NT2/D1 (cell line): Measurements from ENCODE around the gene AP5Z1.

Source experiments
- DNase-seq: peaks from one replicate; pipeline ENCODE4 v3.0.0-alpha.2; 2011; ENCODE audit warnings: low read depth, low spot score
- H3K27me3 ChIP-seq: 2 replicates; pipeline ENCODE4 v1.6.0; 2011; ENCODE audit warnings: mild to moderate bottlenecking; ENCODE audit not compliant: insufficient read length, insufficient read depth
- H3K36me3 ChIP-seq: 2 replicates; pipeline ENCODE4 v1.6.1; 2011; ENCODE audit warnings: mild to moderate bottlenecking, low read length, mixed read lengths; ENCODE audit not compliant: insufficient read depth, insufficient read length
- H3K4me1 ChIP-seq: 2 replicates; pipeline ENCODE4 v1.5.1; 2011; ENCODE audit not compliant: insufficient read depth, insufficient read length
- H3K4me3 ChIP-seq: 2 replicates; pipeline ENCODE4 v1.5.1; 2011; ENCODE audit warnings: low read depth; ENCODE audit not compliant: insufficient read length
- H3K9ac ChIP-seq: 2 replicates; pipeline ENCODE4 v1.6.0; 2011; ENCODE audit warnings: low read depth; ENCODE audit not compliant: insufficient read length
- H3K9me3 ChIP-seq: 2 replicates; pipeline ENCODE4 v1.5.1; 2011; ENCODE audit warnings: mild to moderate bottlenecking, low read length; ENCODE audit not compliant: insufficient read depth
- SUZ12 ChIP-seq: IDR thresholded peaks from 2 replicates; pipeline ENCODE4 v1.6.1; 2011; ENCODE audit not compliant: insufficient read length, insufficient read depth; ENCODE audit errors: extremely low read depth
- YY1 ChIP-seq: IDR thresholded peaks from 2 replicates; pipeline ENCODE4 v1.6.1; 2011; ENCODE audit not compliant: insufficient read length, insufficient read depth
- ZNF274 ChIP-seq: IDR thresholded peaks from 2 replicates; pipeline ENCODE4 v1.6.1; 2011; ENCODE audit warnings: mild to moderate bottlenecking, low read depth, low read length

The AP5Z1 gene

GRCh38 chr7:4747746-4748145 lies 27.7 kb upstream of the AP5Z1 start:
- H3K4me1 ChIP-seq: peaks cover 6% of the 10 kb centered on the region
- no peak overlapping the region for H3K4me3 ChIP-seq
- TF ChIP-seq SUZ12 (no peak), ZNF274 (no peak)
- H3K9me3 ChIP-seq: no peaks in the 10 kb centered on the region
- DNase-seq: no peak
- H3K27me3 ChIP-seq: peaks cover 32% of the 10 kb centered on the region
- no peak overlapping the region for H3K9ac ChIP-seq
- peaks cover 41% of the 10 kb centered on the region for H3K36me3 ChIP-seq

- TF ChIP-seq YY1 (no peak), ZNF274 (no peak), SUZ12 (no peak)
- H3K4me3 ChIP-seq: no peak overlapping the region
- H3K27me3 ChIP-seq: peaks cover 27% of the 10 kb centered on the region
- DNase-seq: no peak
- H3K9ac ChIP-seq: no peak overlapping the region
- peaks cover 36% of the 10 kb centered on the region for H3K36me3 ChIP-seq
- no peaks in the 10 kb centered on the region for H3K9me3 ChIP-seq
- H3K4me1 ChIP-seq: peaks cover 6% of the 10 kb centered on the region
Observed at GRCh38 chr7:4748231-4748681, 27.2 kb upstream of the AP5Z1 start.

- Histone ChIP-seq H3K36me3 (peaks cover 36% of the 10 kb centered on the region), H3K9me3 (no peaks in the 10 kb centered on the region), H3K4me3 (no peak overlapping the region), H3K4me1 (peaks cover 5% of the 10 kb centered on the region), H3K9ac (no peak overlapping the region), H3K27me3 (peaks cover 16% of the 10 kb centered on the region)
- DNase-seq: no peak
- TF ChIP-seq YY1 (no peak), SUZ12 (no peak), ZNF274 (no peak)
Observed at GRCh38 chr7:4749363-4749762, 26.1 kb upstream of the AP5Z1 start.

GRCh38 chr7:4749798-4750197 lies 25.6 kb upstream of the AP5Z1 start:
- Histone ChIP-seq H3K9ac (no peak overlapping the region), H3K4me1 (peaks cover 5% of the 10 kb centered on the region)

GRCh38 chr7:4751398-4751947 lies 23.9 kb upstream of the AP5Z1 start:
- Histone ChIP-seq H3K36me3 (peaks cover 55% of the 10 kb centered on the region), H3K4me3 (no peak overlapping the region), H3K27me3 (peaks cover 9% of the 10 kb centered on the region), H3K9ac (no peak overlapping the region), H3K4me1 (peaks cover 5% of the 10 kb centered on the region), H3K9me3 (no peaks in the 10 kb centered on the region)
- no peak for TF ChIP-seq YY1
- TF ChIP-seq SUZ12: no peak
- TF ChIP-seq ZNF274: no peak
- no peak for DNase-seq

More at GRCh38 chr7:4749798-4750197, 25.6 kb upstream of the AP5Z1 start:
- Histone ChIP-seq H3K36me3 (peaks cover 41% of the 10 kb centered on the region), H3K9me3 (no peaks in the 10 kb centered on the region), H3K4me3 (no peak overlapping the region), H3K27me3 (peaks cover 16% of the 10 kb centered on the region)
- TF ChIP-seq YY1 (no peak), ZNF274 (no peak), SUZ12 (no peak)
- DNase-seq: no peak

- DNase-seq: peak; percentile 77
- H3K9me3 ChIP-seq: no peaks in the 10 kb centered on the region
- no peak overlapping the region for H3K4me3 ChIP-seq
- peaks cover 62% of the 10 kb centered on the region for H3K36me3 ChIP-seq
- H3K9ac ChIP-seq: no peak overlapping the region
- no peak for TF ChIP-seq YY1
- no peak for TF ChIP-seq SUZ12
- no peak for TF ChIP-seq ZNF274
- peaks cover 2% of the 10 kb centered on the region for H3K4me1 ChIP-seq
- H3K27me3 ChIP-seq: peaks cover 3% of the 10 kb centered on the region
Observed at GRCh38 chr7:4753598-4754432, 21.6 kb upstream of the AP5Z1 start.

GRCh38 chr7:4754433-4755010 lies 20.9 kb upstream of the AP5Z1 start:
- Histone ChIP-seq H3K36me3 (peaks cover 63% of the 10 kb centered on the region), H3K27me3 (peaks cover 3% of the 10 kb centered on the region), H3K4me3 (no peak overlapping the region), H3K4me1 (peaks cover 2% of the 10 kb centered on the region), H3K9ac (no peak overlapping the region), H3K9me3 (no peaks in the 10 kb centered on the region)
- TF ChIP-seq YY1: no peak
- no peak for TF ChIP-seq ZNF274
- TF ChIP-seq SUZ12: no peak
- DNase-seq: no peak
